Transverse colon (tissue), 4 donors: ENCODE data around the gene POU3F1.

ENCODE experiments used
- CTCF ChIP-seq, 5 experiments: fragments of 200-600 bp in 3 of 5; fragments of 450-650 bp in 2 of 5; sonication (generic) in 3 of 5; IDR thresholded peaks; 1 replicate in 2 of 5; 2 replicates in 3 of 5; pipeline ENCODE4 v1.5.1; 2016 to 2017; ENCODE audit warnings: antibody characterized with exemption in 5 of 5, inconsistent platforms in 3 of 5, mild to moderate bottlenecking in 2 of 5, moderate library complexity in 1 of 5
- POLR2A ChIP-seq: fragments of 450-650 bp; IDR thresholded peaks from one replicate; pipeline ENCODE4 v1.6.1; 2016; ENCODE audit warnings: antibody characterized with exemption, mild to moderate bottlenecking, moderate library complexity
- POLR2AphosphoS5 ChIP-seq, 3 donors: sonication (generic); formaldehyde crosslinking; IDR thresholded peaks; one replicate each; pipeline ENCODE4 v1.6.1; 2016; ENCODE audit warnings: antibody characterized with exemption in 3 of 3

- peak; percentile 29 to 52 (median 38) for TF ChIP-seq CTCF (IDR thresholded peaks at IDR 0.05)
- TF ChIP-seq POLR2AphosphoS5 (IDR thresholded peaks at IDR 0.05) = no peak
- no peak for TF ChIP-seq POLR2A
These were observed 27.7 kb downstream of the POU3F1 start for GRCh38 chr1:38018864-38019343.
